A549 (cell line): ENCODE data around the gene TRERF1.

ENCODE experiments used
- RAD21 ChIP-seq, 2 experiments: fragments of >200 bp in 1 of 2; sonication (Bioruptor Twin) in 1 of 2; formaldehyde crosslinking in 1 of 2; IDR thresholded peaks in 1 of 2; conservative IDR thresholded peaks in 1 of 2; 2 replicates in 1 of 2; 3 replicates in 1 of 2; pipeline ENCODE4 v1.6.1; 2012 to 2018; ENCODE audit warnings: inconsistent platforms in 1 of 2
- TF ChIP-seq, protein P1 (sequence below): fragments of >200 bp; sonication (Bioruptor Twin); formaldehyde crosslinking; IDR thresholded peaks from 3 replicates; pipeline ENCODE4 v1.5.1; 2016

DNA sequence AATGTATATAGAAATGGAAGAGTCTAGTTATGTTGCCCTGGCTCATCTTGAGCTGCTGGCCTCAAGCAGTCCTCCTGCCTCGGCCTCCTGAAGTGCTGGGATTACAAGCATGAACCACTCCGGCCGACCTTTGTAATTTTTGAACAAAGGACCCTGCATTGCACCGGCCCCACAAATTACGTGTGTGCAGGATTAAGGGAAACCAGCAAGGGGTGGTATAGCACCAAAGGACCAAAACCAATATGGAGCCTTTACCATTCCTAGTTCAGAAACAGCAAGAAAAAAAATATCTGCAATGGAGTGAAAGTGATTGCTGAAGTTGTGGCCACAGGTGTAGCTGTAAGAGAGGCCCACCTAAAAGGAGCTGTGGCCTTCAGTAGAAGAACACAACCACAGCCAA lies 8.2 kb upstream of the TRERF1 start:
- TF ChIP-seq RAD21 (conservative IDR thresholded peaks at IDR 0.05 in 1 of 2, IDR thresholded peaks at IDR 0.05 in 1 of 2), result no peak
- TF ChIP-seq, protein P1, sequence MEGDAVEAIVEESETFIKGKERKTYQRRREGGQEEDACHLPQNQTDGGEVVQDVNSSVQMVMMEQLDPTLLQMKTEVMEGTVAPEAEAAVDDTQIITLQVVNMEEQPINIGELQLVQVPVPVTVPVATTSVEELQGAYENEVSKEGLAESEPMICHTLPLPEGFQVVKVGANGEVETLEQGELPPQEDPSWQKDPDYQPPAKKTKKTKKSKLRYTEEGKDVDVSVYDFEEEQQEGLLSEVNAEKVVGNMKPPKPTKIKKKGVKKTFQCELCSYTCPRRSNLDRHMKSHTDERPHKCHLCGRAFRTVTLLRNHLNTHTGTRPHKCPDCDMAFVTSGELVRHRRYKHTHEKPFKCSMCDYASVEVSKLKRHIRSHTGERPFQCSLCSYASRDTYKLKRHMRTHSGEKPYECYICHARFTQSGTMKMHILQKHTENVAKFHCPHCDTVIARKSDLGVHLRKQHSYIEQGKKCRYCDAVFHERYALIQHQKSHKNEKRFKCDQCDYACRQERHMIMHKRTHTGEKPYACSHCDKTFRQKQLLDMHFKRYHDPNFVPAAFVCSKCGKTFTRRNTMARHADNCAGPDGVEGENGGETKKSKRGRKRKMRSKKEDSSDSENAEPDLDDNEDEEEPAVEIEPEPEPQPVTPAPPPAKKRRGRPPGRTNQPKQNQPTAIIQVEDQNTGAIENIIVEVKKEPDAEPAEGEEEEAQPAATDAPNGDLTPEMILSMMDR, result no peak
